ENCODE measurements around the gene TNS1.

GRCh38 chr2:217873371-217873770 is 129.4 kb downstream of the TNS1 start:
- TF ChIP-seq, protein P1, sequence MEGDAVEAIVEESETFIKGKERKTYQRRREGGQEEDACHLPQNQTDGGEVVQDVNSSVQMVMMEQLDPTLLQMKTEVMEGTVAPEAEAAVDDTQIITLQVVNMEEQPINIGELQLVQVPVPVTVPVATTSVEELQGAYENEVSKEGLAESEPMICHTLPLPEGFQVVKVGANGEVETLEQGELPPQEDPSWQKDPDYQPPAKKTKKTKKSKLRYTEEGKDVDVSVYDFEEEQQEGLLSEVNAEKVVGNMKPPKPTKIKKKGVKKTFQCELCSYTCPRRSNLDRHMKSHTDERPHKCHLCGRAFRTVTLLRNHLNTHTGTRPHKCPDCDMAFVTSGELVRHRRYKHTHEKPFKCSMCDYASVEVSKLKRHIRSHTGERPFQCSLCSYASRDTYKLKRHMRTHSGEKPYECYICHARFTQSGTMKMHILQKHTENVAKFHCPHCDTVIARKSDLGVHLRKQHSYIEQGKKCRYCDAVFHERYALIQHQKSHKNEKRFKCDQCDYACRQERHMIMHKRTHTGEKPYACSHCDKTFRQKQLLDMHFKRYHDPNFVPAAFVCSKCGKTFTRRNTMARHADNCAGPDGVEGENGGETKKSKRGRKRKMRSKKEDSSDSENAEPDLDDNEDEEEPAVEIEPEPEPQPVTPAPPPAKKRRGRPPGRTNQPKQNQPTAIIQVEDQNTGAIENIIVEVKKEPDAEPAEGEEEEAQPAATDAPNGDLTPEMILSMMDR (IDR thresholded peaks at IDR 0.05; ENCODE audit: insufficient read depth, low read length): no peak
- no peak for TF ChIP-seq POLR2AphosphoS5 (IDR thresholded peaks at IDR 0.05; ENCODE audit: low read depth)
